PFSK-1 (cell line): ENCODE results near the gene SSR4.

Experiments
- FOXP2 ChIP-seq: optimal IDR thresholded peaks from 2 replicates; pipeline ENCODE3; 2011; ENCODE audit warnings: borderline replicate concordance, control low read depth, inconsistent platforms; ENCODE audit not compliant: insufficient read depth; ENCODE audit errors: extremely low read length, extremely low read depth
- POLR2AphosphoS5 ChIP-seq: IDR thresholded peaks from 2 replicates; pipeline ENCODE4 v1.6.1; 2012; ENCODE audit warnings: low read depth, mild to moderate bottlenecking, control low read depth, low read length, moderate library complexity
- REST ChIP-seq, 2 experiments: IDR thresholded peaks; 2 replicates each; pipeline versions ENCODE4 v1.6.1 to v1.8.0; 2011 to 2012; ENCODE audit warnings: low read depth in 2 of 2, low read length in 2 of 2, control low read depth in 1 of 2, inconsistent platforms in 1 of 2, mild to moderate bottlenecking in 1 of 2, moderate library complexity in 1 of 2; ENCODE audit not compliant: insufficient read depth in 1 of 2
- SIN3A ChIP-seq: IDR thresholded peaks from 2 replicates; pipeline ENCODE4 v1.6.1; 2012; ENCODE audit warnings: mild to moderate bottlenecking, low read length, moderate library complexity, borderline replicate concordance; ENCODE audit not compliant: insufficient read depth
- TAF1 ChIP-seq: IDR thresholded peaks from 2 replicates; pipeline ENCODE4 v1.6.1; 2012; ENCODE audit warnings: low read length, control low read depth, borderline replicate concordance; ENCODE audit not compliant: insufficient read depth

DNA sequence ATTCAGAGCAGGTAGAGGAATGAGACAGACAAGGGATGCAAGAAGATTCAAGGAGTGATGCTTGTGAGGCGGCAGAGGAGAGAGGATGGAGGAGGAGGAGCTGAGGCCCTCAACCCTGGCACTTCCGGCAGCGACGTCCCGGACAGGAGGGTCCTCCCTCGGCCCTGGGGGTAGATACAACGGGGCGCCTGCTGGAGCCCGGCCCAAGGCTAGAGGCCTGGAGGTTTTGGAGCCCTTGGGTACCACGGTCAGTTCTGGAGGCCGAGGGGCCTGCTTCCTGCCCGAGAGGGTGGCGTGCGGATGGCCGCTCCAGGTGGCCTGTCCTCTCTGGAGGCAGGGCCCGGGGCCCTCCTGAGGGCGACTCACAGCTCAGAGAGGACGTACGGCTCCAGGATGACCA lies 13.5 kb downstream of the SSR4 start:
- TF ChIP-seq POLR2AphosphoS5 = no peak
- TF ChIP-seq SIN3A = no peak
- TF ChIP-seq TAF1 = no peak
- TF ChIP-seq REST (IDR thresholded peaks at IDR 0.05; ENCODE audit: insufficient read depth in 1 of 2, low read depth in 2 of 2, low read length in 2 of 2) = no peak
- TF ChIP-seq FOXP2 = no peak
